T-cell (primary cell): ENCODE measurements around the gene ERVK3-1. TPM values are rescaled to one million over a fixed set of nuclear protein-coding genes. Genes with fewer than 3 reads are reported as not detected.

ENCODE experiments used
- ATAC-seq, 4 experiments: fragments of 200-7000 bp in 3 of 4; fragments of 150-1000 bp in 1 of 4; cut with Tn5 transposase; replicated peaks in 1 of 4; 1 replicate in 3 of 4; 2 replicates in 1 of 4; pipeline ENCODE4 v1.10.0; 2021; ENCODE audit warnings: moderate library complexity in 3 of 4, mild to moderate bottlenecking in 2 of 4, moderate number of reproducible peaks in 1 of 4
- CTCF ChIA-PET, 2 donors: fragments of 300-600 bp; sonication (Branson Sonifier 250); formaldehyde crosslinking; loops; one replicate each; lab custom pipeline; 2022; ENCODE audit warnings: antibody characterized with exemption in 2 of 2; lab: Charles Lee
- POLR2A ChIA-PET, 2 donors: fragments of 300-600 bp; sonication (Branson Sonifier 250); formaldehyde crosslinking; loops; one replicate each; lab custom pipeline; 2022; ENCODE audit warnings: antibody characterized with exemption in 2 of 2; lab: Charles Lee
- DNase-seq, 35 experiments: peaks; one replicate each; pipeline versions ENCODE4 v3.0.0 to v3.0.0-alpha.2; 2013 to 2023
- H3K27ac ChIP-seq: one replicate; pipeline ENCODE4 v1.5.1; 2013; ENCODE audit warnings: low read length
- H3K27me3 ChIP-seq, 2 experiments: replicated peaks in 1 of 2; 1 replicate in 1 of 2; 2 replicates in 1 of 2; pipeline versions ENCODE4 v1.6.1 to v1.7.0; 2013; ENCODE audit warnings: low read length in 1 of 2, mixed read lengths in 1 of 2; ENCODE audit not compliant: control insufficient read depth in 2 of 2, insufficient read depth in 2 of 2; ENCODE audit errors: extremely low read depth in 1 of 2
- H3K36me3 ChIP-seq, 2 donors: 1 replicate in 1 of 2; 2 replicates in 1 of 2; pipeline versions ENCODE4 v1.6.1 to v1.7.0; 2013; ENCODE audit warnings: low read length in 1 of 2; ENCODE audit not compliant: control insufficient read depth in 2 of 2, insufficient read depth in 1 of 2; ENCODE audit errors: extremely low read depth in 1 of 2
- H3K4me1 ChIP-seq, 2 experiments: 1 replicate in 1 of 2; 2 replicates in 1 of 2; pipeline versions ENCODE4 v1.6.1 to v1.7.0; 2013; ENCODE audit warnings: low read length in 2 of 2, mixed read lengths in 1 of 2; ENCODE audit not compliant: insufficient read depth in 2 of 2, control insufficient read depth in 1 of 2; ENCODE audit errors: extremely low read depth in 1 of 2
- H3K4me3 ChIP-seq, 2 donors: 1 replicate in 1 of 2; 2 replicates in 1 of 2; pipeline versions ENCODE4 v1.5.1 to v1.7.0; 2013; ENCODE audit warnings: mild to moderate bottlenecking in 2 of 2, low read length in 1 of 2, moderate library complexity in 1 of 2; ENCODE audit not compliant: control insufficient read depth in 1 of 2; ENCODE audit errors: extremely low read depth in 1 of 2
- H3K9me3 ChIP-seq: 2 replicates; pipeline ENCODE4 v1.7.0; 2013
- H3K27ac Mint-ChIP-seq, 2 donors: one replicate each; pipeline ENCODE4 v1.8.0; 2020 to 2021; ENCODE audit warnings: mild to moderate bottlenecking in 2 of 2, mixed read lengths in 2 of 2
- H3K27me3 Mint-ChIP-seq, 2 donors: one replicate each; pipeline ENCODE4 v1.8.0; 2021 to 2022; ENCODE audit warnings: mixed read lengths in 2 of 2
- H3K36me3 Mint-ChIP-seq: one replicate; pipeline ENCODE4 v1.8.0; 2021; ENCODE audit warnings: mixed read lengths
- H3K4me1 Mint-ChIP-seq, 3 donors: one replicate each; pipeline ENCODE4 v1.8.0; 2020 to 2022; ENCODE audit warnings: mixed read lengths in 3 of 3, mild to moderate bottlenecking in 1 of 3
- H3K4me3 Mint-ChIP-seq, 3 donors: one replicate each; pipeline ENCODE4 v1.8.0; 2020 to 2022; ENCODE audit warnings: mild to moderate bottlenecking in 3 of 3, mixed read lengths in 3 of 3, moderate library complexity in 3 of 3
- H3K9me3 Mint-ChIP-seq, 3 donors: one replicate each; pipeline ENCODE4 v1.8.0; 2020 to 2022; ENCODE audit warnings: mixed read lengths in 3 of 3
- WGBS: methylation state at CpG from one replicate; pipeline ENCODE4 v1.1.5; 2013; ENCODE audit warnings: missing lambda C conversion rate; ENCODE audit not compliant: insufficient coverage; 5-methylcytosine and 5-hydroxymethylcytosine counted together
- total RNA-seq, 35 experiments: library from RNA in 6 of 35; stranded (reverse) in 6 of 35; fragments of 120-200 nt in 1 of 35; gene quantifications; one replicate each; pipeline versions ENCODE4 v1.2.1 to v1.2.4 and lab custom pipeline; 2013 to 2026

Gene ERVK3-1
- total RNA-seq, 5 donors from 2014 or later (not counting 1 experiment from before 2014, with no cell fraction given) = 68.0 to 137 (median 81.9) TPM

DNA sequence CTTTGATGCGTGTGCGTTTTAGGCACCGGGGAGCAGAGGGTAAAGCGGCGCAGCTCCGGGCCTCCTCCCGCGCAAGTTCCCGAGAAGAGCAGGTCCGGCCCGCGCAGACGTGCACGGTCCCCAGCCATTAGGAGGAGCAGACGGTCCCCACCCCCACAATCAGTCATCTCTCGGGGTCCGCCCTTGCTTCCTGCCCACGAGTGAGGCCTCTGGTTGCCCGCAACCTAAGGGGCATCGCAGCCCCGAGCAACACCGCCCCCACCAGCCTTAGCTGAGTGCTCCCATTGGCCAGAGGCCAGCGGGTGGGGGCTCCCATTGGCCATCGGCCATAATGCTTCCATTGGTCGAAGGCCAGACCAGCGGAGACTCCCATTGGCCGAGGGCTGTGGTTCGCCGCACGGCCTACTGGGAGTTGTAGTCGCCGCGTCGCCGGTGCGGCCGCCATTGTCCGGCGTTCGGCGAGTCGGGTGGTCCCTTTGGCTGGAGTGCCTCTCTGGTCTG is 26.6 kb upstream of the ERVK3-1 start, which contains the start of gene ZNF8:
TSS of gene ZNF8 (plus strand) at position 415 of the 501 bp plus-strand sequence. CDS start 127 bp downstream, outside the sequence.
- peaks cover 10 to 22% of the 10 kb centered on the region in 2 experiments for H3K4me1 ChIP-seq
- H3K9me3 ChIP-seq = no peaks in the 10 kb centered on the region
- no peaks in the 10 kb centered on the region for H3K27me3 ChIP-seq
- no peaks in the 10 kb centered on the region for H3K27me3 Mint-ChIP-seq
- H3K27ac Mint-ChIP-seq = peak within 1 kb of the TSS; percentile 95 to 98
- peaks cover 0 to 16% (median 10%) of the 10 kb centered on the region in 3 donors for H3K9me3 Mint-ChIP-seq
- peaks cover 12 to 16% of the 10 kb centered on the region in 2 donors for H3K36me3 ChIP-seq
- H3K36me3 Mint-ChIP-seq = peaks cover 43% of the 10 kb centered on the region
- under 1% methylated on average over 39 of the region's 42 CpGs for WGBS
- H3K27ac ChIP-seq = peak within 1 kb of the TSS; percentile 84
- H3K4me3 ChIP-seq = peak within 1 kb of the TSS; percentile 90 to 92
- peak; percentile 90 to 99 (median 94) for DNase-seq
- peak within 1 kb of the TSS; percentile 89 to 97 (median 94) for H3K4me3 Mint-ChIP-seq
- ChIA-PET POLR2A (interaction anchor here in 1 of 2 donors (0.5 kb wide), 1 partner anchor 9 kb away, joined by 5 read pairs; no protein-coding TSS in a partner anchor), CTCF (no interaction called here)
- peak; percentile 96 to 98 (median 97) for ATAC-seq
- H3K4me1 Mint-ChIP-seq = peaks cover 46 to 55% (median 46%) of the 10 kb centered on the region in 3 donors

DNA sequence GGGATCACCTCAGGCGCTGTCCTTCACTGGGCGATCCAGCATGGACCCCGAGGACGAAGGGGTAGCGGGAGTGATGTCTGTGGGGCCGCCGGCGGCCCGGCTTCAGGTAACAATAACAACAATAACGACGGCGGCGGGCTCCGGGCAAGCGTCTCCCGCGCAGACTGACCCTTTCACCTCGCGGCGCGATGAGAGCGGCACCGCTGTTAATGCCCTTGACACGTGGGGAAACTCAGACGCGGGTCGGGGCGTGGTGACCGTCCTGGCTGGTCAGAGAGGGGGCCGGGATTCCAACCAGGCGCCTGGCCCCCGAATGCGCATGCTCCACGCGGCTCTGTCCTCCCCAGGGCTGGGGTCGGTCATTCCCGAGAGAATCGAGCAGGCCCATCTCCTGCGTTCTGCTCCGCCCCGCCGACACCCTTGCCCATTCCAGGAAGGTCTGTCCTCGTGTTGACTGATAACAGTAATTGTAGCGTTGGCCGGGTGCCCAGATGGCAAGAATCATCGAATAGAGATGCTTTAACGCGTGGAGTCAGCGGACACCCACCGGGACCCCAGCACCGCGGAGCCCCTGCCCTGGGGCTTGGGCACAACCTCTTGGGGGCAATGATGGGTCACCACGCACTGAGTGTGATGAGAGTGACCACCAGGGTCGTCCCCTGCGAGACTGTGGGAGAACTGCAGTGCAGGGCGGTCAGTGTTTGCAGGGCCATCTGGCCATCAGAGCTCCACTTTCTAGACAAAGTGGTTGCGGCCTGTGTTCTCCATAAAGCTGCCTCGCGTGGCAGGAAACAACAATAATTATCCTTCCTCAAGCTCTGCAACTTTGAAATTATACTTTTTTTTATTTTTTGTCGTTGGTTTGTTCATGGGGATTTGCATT is 25.9 kb upstream of the ERVK3-1 start:
- peaks cover 9 to 13% of the 10 kb centered on the region in 2 donors for H3K36me3 ChIP-seq
- Mint-ChIP-seq H3K36me3 (peaks cover 38% of the 10 kb centered on the region), H3K4me1 (peaks cover 46 to 55% (median 46%) of the 10 kb centered on the region in 3 donors), H3K9me3 (peaks cover 0 to 13% (median 8%) of the 10 kb centered on the region in 3 donors), H3K27ac (peak overlapping the region; percentile 95 to 98), H3K27me3 (no peaks in the 10 kb centered on the region), H3K4me3 (peak overlapping the region; percentile 89 to 97 (median 94))
- peaks cover 10 to 22% of the 10 kb centered on the region in 2 experiments for H3K4me1 ChIP-seq
- H3K9me3 ChIP-seq = no peaks in the 10 kb centered on the region
- CTCF ChIA-PET = interaction anchor here in 1 of 2 donors (0.6 kb wide), 1 partner anchor 60 kb away, joined by 6 read pairs; no protein-coding TSS in a partner anchor
- peak overlapping the region; percentile 90 to 92 for H3K4me3 ChIP-seq
- peak overlapping the region; percentile 84 for H3K27ac ChIP-seq
- 5% methylated on average over 53 of the region's 60 CpGs for WGBS
- POLR2A ChIA-PET = no interaction called here
- no peaks in the 10 kb centered on the region for H3K27me3 ChIP-seq
- DNase-seq = peak in 23 of 35 experiments; percentile 2 to 38 (median 7)
- peak in 1 of 4 experiments; percentile 4 for ATAC-seq

DNA sequence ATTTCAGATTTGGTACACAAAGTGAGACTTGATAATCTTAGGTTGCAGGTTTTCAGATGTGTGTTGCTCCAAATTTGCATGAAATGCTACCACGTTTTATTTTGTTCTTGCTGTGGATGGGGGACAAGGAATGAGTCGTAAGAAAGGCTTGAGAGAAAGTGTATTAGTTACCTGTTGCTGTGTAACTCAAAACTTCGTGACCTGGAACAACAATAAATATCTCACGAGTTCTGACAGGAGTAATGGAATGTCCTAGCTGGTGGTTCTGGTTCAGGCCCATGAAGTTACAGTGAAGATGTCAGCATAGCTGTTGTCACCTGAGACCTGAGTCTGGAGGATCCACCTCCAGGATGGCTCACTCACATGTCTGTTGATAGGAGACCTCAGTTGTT is 25.3 kb upstream of the ERVK3-1 start:
- no peak overlapping the region for H3K27ac ChIP-seq
- ATAC-seq = no peak
- ChIA-PET POLR2A (no interaction called here), CTCF (interaction anchor here in 1 of 2 donors (0.6 kb wide), 1 partner anchor 61 kb away, joined by 6 read pairs; no protein-coding TSS in a partner anchor)
- no peaks in the 10 kb centered on the region for H3K27me3 ChIP-seq
- Mint-ChIP-seq H3K9me3 (peaks cover 0 to 8% (median 4%) of the 10 kb centered on the region in 3 donors), H3K27me3 (no peaks in the 10 kb centered on the region), H3K36me3 (peaks cover 34% of the 10 kb centered on the region), H3K27ac (peak overlapping the region; percentile 69 to 95), H3K4me1 (peaks cover 46 to 54% (median 46%) of the 10 kb centered on the region in 3 donors), H3K4me3 (peak overlapping the region; percentile 89 to 97 (median 94))
- H3K36me3 ChIP-seq = peaks cover 9 to 10% of the 10 kb centered on the region in 2 donors
- H3K4me3 ChIP-seq = peak overlapping the region; percentile 90 to 92
- DNase-seq = no peak
- no peaks in the 10 kb centered on the region for H3K9me3 ChIP-seq
- peaks cover 10 to 22% of the 10 kb centered on the region in 2 experiments for H3K4me1 ChIP-seq
- 70% methylated on average over 2 of the region's 4 CpGs for WGBS

DNA sequence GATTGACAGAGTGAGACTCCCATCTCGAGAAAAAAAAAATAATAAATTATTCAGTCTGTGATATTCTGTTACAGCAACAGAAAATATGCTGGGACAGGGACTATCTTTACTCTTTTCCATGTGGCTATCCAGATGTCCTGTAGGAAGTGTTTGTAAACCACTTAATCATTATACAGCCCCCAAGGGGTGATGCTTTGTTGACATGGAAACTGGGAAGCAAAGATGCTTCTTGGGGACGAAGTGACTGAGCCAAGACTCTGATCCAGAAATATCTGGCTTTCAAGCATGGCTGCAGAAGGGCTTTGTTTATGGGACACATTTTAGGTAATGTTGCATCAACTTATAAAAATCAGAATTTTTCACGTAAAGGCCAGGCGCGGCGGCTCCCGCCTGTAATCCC is 21.0 kb upstream of the ERVK3-1 start:
- no peaks in the 10 kb centered on the region for H3K9me3 ChIP-seq
- H3K27me3 ChIP-seq = no peaks in the 10 kb centered on the region
- CTCF ChIA-PET = no interaction called here
- H3K4me3 ChIP-seq = no peak overlapping the region
- WGBS = 100% methylated on average over 1 of the region's 7 CpGs
- Mint-ChIP-seq H3K27me3 (no peaks in the 10 kb centered on the region), H3K27ac (no peak overlapping the region), H3K36me3 (peaks cover 59% of the 10 kb centered on the region), H3K4me3 (no peak overlapping the region), H3K9me3 (peaks cover 0 to 4% (median 0%) of the 10 kb centered on the region in 3 donors), H3K4me1 (peaks cover 26 to 30% (median 28%) of the 10 kb centered on the region in 3 donors)
- no peak overlapping the region for H3K27ac ChIP-seq
- no peak for ATAC-seq
- no peak for DNase-seq
- peaks cover 7 to 11% of the 10 kb centered on the region in 2 experiments for H3K4me1 ChIP-seq
- H3K36me3 ChIP-seq = peaks cover 15 to 38% of the 10 kb centered on the region in 2 donors
- POLR2A ChIA-PET = no interaction called here

GRCh38 chr19:58291943-58292342 is 13.2 kb upstream of the ERVK3-1 start:
- no peak overlapping the region for H3K4me3 Mint-ChIP-seq
- H3K27ac Mint-ChIP-seq = no peak overlapping the region
- Histone ChIP-seq H3K36me3 (peaks cover 17 to 60% of the 10 kb centered on the region in 2 donors), H3K27me3 (no peaks in the 10 kb centered on the region), H3K27ac (no peak overlapping the region), H3K4me3 (no peak overlapping the region), H3K9me3 (no peaks in the 10 kb centered on the region), H3K4me1 (no peaks in the 10 kb centered on the region)
- peaks cover 86% of the 10 kb centered on the region for H3K36me3 Mint-ChIP-seq
- ChIA-PET CTCF (no interaction called here), POLR2A (no interaction called here)
- H3K9me3 Mint-ChIP-seq = peaks cover 15 to 27% (median 25%) of the 10 kb centered on the region in 3 donors
- DNase-seq (no peak), ATAC-seq (no peak)
- peaks cover 0 to 7% (median 2%) of the 10 kb centered on the region in 3 donors for H3K4me1 Mint-ChIP-seq
- WGBS = 96% methylated on average over 4 of the region's 7 CpGs
- H3K27me3 Mint-ChIP-seq = no peaks in the 10 kb centered on the region

- DNase-seq (no peak), ATAC-seq (no peak)
- peak overlapping the region in 1 of 2 donors; percentile 19 for H3K4me3 ChIP-seq
- peaks cover 76% of the 10 kb centered on the region for H3K36me3 Mint-ChIP-seq
- no peaks in the 10 kb centered on the region for H3K27me3 ChIP-seq
- H3K4me1 ChIP-seq = no peaks in the 10 kb centered on the region
- POLR2A ChIA-PET = no interaction called here
- H3K27me3 Mint-ChIP-seq = no peaks in the 10 kb centered on the region
- H3K27ac Mint-ChIP-seq = no peak overlapping the region
- H3K9me3 Mint-ChIP-seq = peaks cover 15 to 27% (median 26%) of the 10 kb centered on the region in 3 donors
- H3K36me3 ChIP-seq = peaks cover 9 to 45% of the 10 kb centered on the region in 2 donors
- 99% methylated on average over 16 of the region's 22 CpGs for WGBS
- H3K27ac ChIP-seq = no peak overlapping the region
- no peak overlapping the region for H3K4me3 Mint-ChIP-seq
- H3K9me3 ChIP-seq = no peaks in the 10 kb centered on the region
- CTCF ChIA-PET = no interaction called here
- H3K4me1 Mint-ChIP-seq = peaks cover 0 to 7% (median 2%) of the 10 kb centered on the region in 3 donors
These were observed 10.3 kb upstream of the ERVK3-1 start for GRCh38 chr19:58294743-58295374.
